ENCODE data around the gene CNPY1.
"Not testable (repeated sequence)": the region's sequence is repeated elsewhere in the genome, so short reads cannot be mapped to it uniquely, and the experiment has no call there.

Gene CNPY1

GRCh38 chr7:155531681-155532080 lies 14.7 kb downstream of the CNPY1 start:
- DNase-seq = no peak

- DNase-seq = no peak
These were observed 15.8 kb downstream of the CNPY1 start for GRCh38 chr7:155530601-155531000.

- no peak for DNase-seq
These were observed 16.5 kb downstream of the CNPY1 start for GRCh38 chr7:155529845-155530244.

- DNase-seq = no peak
These were observed 17.0 kb downstream of the CNPY1 start for GRCh38 chr7:155529346-155529745.

GRCh38 chr7:155527664-155528063 lies 18.7 kb downstream of the CNPY1 start:
- no peak for DNase-seq

- no peak for DNase-seq
These were observed 20.1 kb downstream of the CNPY1 start for GRCh38 chr7:155526225-155526624.

- DNase-seq = no peak
These were observed 22.3 kb downstream of the CNPY1 start for GRCh38 chr7:155524018-155524556.

GRCh38 chr7:155523168-155523675 lies 23.1 kb downstream of the CNPY1 start:
- DNase-seq = no peak

GRCh38 chr7:155521743-155522398 lies 24.5 kb downstream of the CNPY1 start:
- no peak for DNase-seq

- DNase-seq = no peak
These were observed 25.2 kb downstream of the CNPY1 start for GRCh38 chr7:155521007-155521742.

- no peak for DNase-seq
These were observed 26.2 kb downstream of the CNPY1 start for GRCh38 chr7:155520114-155520513.

- not testable (repeated sequence) for DNase-seq
These were observed 27.0 kb downstream of the CNPY1 start for GRCh38 chr7:155519358-155519757.

- no peak for DNase-seq
These were observed 27.7 kb downstream of the CNPY1 start for GRCh38 chr7:155518633-155519032.

- no peak for DNase-seq
These were observed 28.4 kb downstream of the CNPY1 start for GRCh38 chr7:155517969-155518368.

GRCh38 chr7:155517452-155517851 lies 28.9 kb downstream of the CNPY1 start:
- DNase-seq = no peak

GRCh38 chr7:155516466-155516865 lies 29.9 kb downstream of the CNPY1 start:
- no peak for DNase-seq

GRCh38 chr7:155515318-155515717 lies 31.0 kb downstream of the CNPY1 start:
- DNase-seq = no peak

- no peak for DNase-seq
These were observed 32.1 kb downstream of the CNPY1 start for GRCh38 chr7:155514296-155514695.

- DNase-seq = no peak
These were observed 32.6 kb downstream of the CNPY1 start for GRCh38 chr7:155513543-155514285.

- no peak for DNase-seq
These were observed 34.0 kb downstream of the CNPY1 start for GRCh38 chr7:155512246-155512887.

- no peak for DNase-seq
These were observed 34.7 kb downstream of the CNPY1 start for GRCh38 chr7:155511702-155511996.

GRCh38 chr7:155510975-155511701 lies 35.2 kb downstream of the CNPY1 start:
- DNase-seq = no peak
